Limb (tissue), 2 donors: Measurements from ENCODE around the gene GDPD4.

Source experiments
- DNase-seq, 2 donors: peaks; one replicate each; pipeline ENCODE4 v3.0.0-alpha.2; 2016; ENCODE audit errors: extremely low spot score in 2 of 2

GDPD4 gene

GRCh38 chr11:77299528-77299993, 1.9 kb downstream of the GDPD4 start:
- no peak for DNase-seq

GRCh38 chr11:77294040-77294439, 7.4 kb downstream of the GDPD4 start:
- no peak for DNase-seq

- no peak for DNase-seq
Measured at GRCh38 chr11:77289737-77290136, 11.7 kb downstream of the GDPD4 start.

- DNase-seq = no peak
Measured at GRCh38 chr11:77287615-77288273, 13.7 kb downstream of the GDPD4 start.

- no peak for DNase-seq
Measured at GRCh38 chr11:77287136-77287535, 14.3 kb downstream of the GDPD4 start.

GRCh38 chr11:77284476-77285468, 16.7 kb downstream of the GDPD4 start:
- no peak for DNase-seq

- no peak for DNase-seq
Measured at GRCh38 chr11:77283101-77283500, 18.4 kb downstream of the GDPD4 start.

GRCh38 chr11:77278595-77279506, 22.6 kb downstream of the GDPD4 start:
- DNase-seq = no peak

GRCh38 chr11:77276271-77276670, 25.2 kb downstream of the GDPD4 start:
- DNase-seq = no peak

- DNase-seq = no peak
Measured at GRCh38 chr11:77270921-77271320, 30.6 kb downstream of the GDPD4 start.

GRCh38 chr11:77269484-77270123, 31.9 kb downstream of the GDPD4 start:
- no peak for DNase-seq

- DNase-seq = no peak
Measured at GRCh38 chr11:77267962-77268361, 33.5 kb downstream of the GDPD4 start.

GRCh38 chr11:77266766-77267165, 34.7 kb downstream of the GDPD4 start:
- no peak for DNase-seq

- DNase-seq = no peak
Measured at GRCh38 chr11:77262803-77263202, 38.7 kb downstream of the GDPD4 start.

GRCh38 chr11:77259641-77260040, 41.8 kb downstream of the GDPD4 start:
- no peak for DNase-seq

- no peak for DNase-seq
Measured at GRCh38 chr11:77253690-77254089, 47.8 kb downstream of the GDPD4 start.

- DNase-seq = no peak
Measured at GRCh38 chr11:77252555-77253270, 48.8 kb downstream of the GDPD4 start.

GRCh38 chr11:77250881-77251640, 50.4 kb downstream of the GDPD4 start:
- DNase-seq = no peak

GRCh38 chr11:77249427-77249826, 52.1 kb downstream of the GDPD4 start:
- DNase-seq = no peak
